Measurements from ENCODE around the gene RRAS.

RRAS gene

GRCh38 chr19:49614096-49614833 is 25.7 kb downstream of the RRAS start:
- Histone ChIP-seq H3K4me2 (ENCODE audit: low read length) (no peak overlapping the region), H3K9ac (no peak overlapping the region), H3K27ac (no peak overlapping the region), H3K79me2 (peaks cover 55% of the 10 kb centered on the region), H3K4me1 (no peaks in the 10 kb centered on the region), H3K9me3 (ENCODE audit: control insufficient read depth, low read length) (no peaks in the 10 kb centered on the region), H3K36me3 (ENCODE audit: control insufficient read depth, insufficient read depth, low read length) (no peaks in the 10 kb centered on the region), H3K27me3 (ENCODE audit: control insufficient read depth, insufficient read depth, low read length) (no peaks in the 10 kb centered on the region), H2AFZ (no peak overlapping the region), H3K4me3 (ENCODE audit: low read depth, low read length) (no peak overlapping the region)
- TF ChIP-seq, protein P1, sequence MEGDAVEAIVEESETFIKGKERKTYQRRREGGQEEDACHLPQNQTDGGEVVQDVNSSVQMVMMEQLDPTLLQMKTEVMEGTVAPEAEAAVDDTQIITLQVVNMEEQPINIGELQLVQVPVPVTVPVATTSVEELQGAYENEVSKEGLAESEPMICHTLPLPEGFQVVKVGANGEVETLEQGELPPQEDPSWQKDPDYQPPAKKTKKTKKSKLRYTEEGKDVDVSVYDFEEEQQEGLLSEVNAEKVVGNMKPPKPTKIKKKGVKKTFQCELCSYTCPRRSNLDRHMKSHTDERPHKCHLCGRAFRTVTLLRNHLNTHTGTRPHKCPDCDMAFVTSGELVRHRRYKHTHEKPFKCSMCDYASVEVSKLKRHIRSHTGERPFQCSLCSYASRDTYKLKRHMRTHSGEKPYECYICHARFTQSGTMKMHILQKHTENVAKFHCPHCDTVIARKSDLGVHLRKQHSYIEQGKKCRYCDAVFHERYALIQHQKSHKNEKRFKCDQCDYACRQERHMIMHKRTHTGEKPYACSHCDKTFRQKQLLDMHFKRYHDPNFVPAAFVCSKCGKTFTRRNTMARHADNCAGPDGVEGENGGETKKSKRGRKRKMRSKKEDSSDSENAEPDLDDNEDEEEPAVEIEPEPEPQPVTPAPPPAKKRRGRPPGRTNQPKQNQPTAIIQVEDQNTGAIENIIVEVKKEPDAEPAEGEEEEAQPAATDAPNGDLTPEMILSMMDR (IDR thresholded peaks at IDR 0.05) = no peak

DNA sequence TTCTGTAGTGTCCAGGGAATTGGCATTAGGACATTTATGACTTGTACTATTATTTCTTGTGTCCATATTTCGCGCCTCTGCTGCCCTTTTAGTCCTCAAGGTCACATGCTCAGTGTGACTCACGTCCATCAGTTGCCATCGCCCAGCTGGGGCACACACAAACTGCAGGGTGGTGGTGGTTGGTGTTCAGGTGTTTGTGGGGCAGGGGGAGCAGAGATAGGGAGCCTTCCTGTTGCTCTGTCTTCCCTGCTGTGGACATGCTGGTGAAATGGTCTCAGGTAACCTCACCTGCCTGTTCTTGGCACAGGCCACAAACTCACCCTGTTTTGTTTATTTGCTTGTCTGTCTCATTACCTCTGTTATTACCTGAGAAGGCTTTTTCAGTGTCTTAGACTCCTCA is 26.6 kb downstream of the RRAS start:
- Histone ChIP-seq H3K9ac (no peak overlapping the region), H3K27ac (no peak overlapping the region), H3K36me3 (ENCODE audit: control insufficient read depth, insufficient read depth, low read length) (no peaks in the 10 kb centered on the region), H3K79me2 (peaks cover 64% of the 10 kb centered on the region), H3K9me3 (ENCODE audit: control insufficient read depth, low read length) (no peaks in the 10 kb centered on the region), H3K4me1 (no peaks in the 10 kb centered on the region), H3K4me3 (ENCODE audit: low read depth, low read length) (no peak overlapping the region), H3K27me3 (ENCODE audit: control insufficient read depth, insufficient read depth, low read length) (no peaks in the 10 kb centered on the region), H2AFZ (no peak overlapping the region), H3K4me2 (ENCODE audit: low read length) (no peak overlapping the region)
- TF ChIP-seq, protein P1 (IDR thresholded peaks at IDR 0.05) = no peak

GRCh38 chr19:49609499-49610092 is 30.3 kb downstream of the RRAS start:
- no peak overlapping the region for H3K27ac ChIP-seq
- no peaks in the 10 kb centered on the region for H3K9me3 ChIP-seq (ENCODE audit: control insufficient read depth, low read length)
- no peaks in the 10 kb centered on the region for H3K4me1 ChIP-seq
- H2AFZ ChIP-seq = no peak overlapping the region
- no peak overlapping the region for H3K4me3 ChIP-seq (ENCODE audit: low read depth, low read length)
- H3K79me2 ChIP-seq = peaks cover 84% of the 10 kb centered on the region
- no peak overlapping the region for H3K9ac ChIP-seq
- no peak overlapping the region for H3K4me2 ChIP-seq (ENCODE audit: low read length)
- TF ChIP-seq, protein P1 (IDR thresholded peaks at IDR 0.05) = no peak
- H3K27me3 ChIP-seq (ENCODE audit: control insufficient read depth, insufficient read depth, low read length) = no peaks in the 10 kb centered on the region
- H3K36me3 ChIP-seq (ENCODE audit: control insufficient read depth, insufficient read depth, low read length) = no peaks in the 10 kb centered on the region

DNA sequence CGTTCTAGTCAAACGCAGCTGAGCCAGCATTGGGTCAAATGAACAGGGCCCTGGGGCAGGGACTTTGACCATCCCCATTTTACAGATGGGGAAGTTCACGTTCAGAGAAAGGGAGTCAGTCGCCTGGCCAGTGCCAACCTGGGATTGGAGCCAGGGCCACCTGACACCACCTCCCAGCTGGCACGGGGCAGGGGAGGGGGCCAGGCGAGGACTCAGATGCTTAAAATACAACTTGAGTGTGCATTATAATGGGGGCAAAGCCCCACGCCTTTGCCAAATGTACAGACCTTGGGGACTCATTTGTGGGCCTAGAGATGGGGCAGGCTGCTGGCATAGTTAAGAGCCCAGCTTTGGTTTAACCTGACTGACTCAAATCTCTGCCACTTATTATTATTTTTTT is 34.3 kb downstream of the RRAS start:
- Histone ChIP-seq H3K27ac (no peak overlapping the region), H3K79me2 (peaks cover 79% of the 10 kb centered on the region), H3K4me1 (no peaks in the 10 kb centered on the region), H2AFZ (no peak overlapping the region), H3K27me3 (ENCODE audit: control insufficient read depth, insufficient read depth, low read length) (no peaks in the 10 kb centered on the region), H3K4me3 (ENCODE audit: low read depth, low read length) (no peak overlapping the region), H3K9ac (no peak overlapping the region), H3K36me3 (ENCODE audit: control insufficient read depth, insufficient read depth, low read length) (no peaks in the 10 kb centered on the region), H3K9me3 (ENCODE audit: control insufficient read depth, low read length) (no peaks in the 10 kb centered on the region), H3K4me2 (ENCODE audit: low read length) (no peak overlapping the region)
- TF ChIP-seq, protein P1 (IDR thresholded peaks at IDR 0.05) = no peak

GRCh38 chr19:49602806-49603205 is 37.1 kb downstream of the RRAS start:
- Histone ChIP-seq H3K27ac (no peak overlapping the region), H3K79me2 (peaks cover 69% of the 10 kb centered on the region), H3K4me3 (ENCODE audit: low read depth, low read length) (no peak overlapping the region), H3K9me3 (ENCODE audit: control insufficient read depth, low read length) (no peaks in the 10 kb centered on the region), H3K4me2 (ENCODE audit: low read length) (no peak overlapping the region), H3K27me3 (ENCODE audit: control insufficient read depth, insufficient read depth, low read length) (no peaks in the 10 kb centered on the region), H3K36me3 (ENCODE audit: control insufficient read depth, insufficient read depth, low read length) (no peaks in the 10 kb centered on the region), H3K4me1 (no peaks in the 10 kb centered on the region), H2AFZ (no peak overlapping the region), H3K9ac (no peak overlapping the region)
- TF ChIP-seq, protein P1 (IDR thresholded peaks at IDR 0.05) = no peak
